Ovary (tissue), 9 donors: ENCODE results near the gene PAX9. TPM values are rescaled to one million over a fixed set of nuclear protein-coding genes. Genes with fewer than 3 reads are reported as not detected.

ENCODE experiments used
- DNase-seq, 5 donors: peaks; one replicate each; pipeline ENCODE4 v3.0.0-alpha.2; 2019 to 2020
- H3K27ac ChIP-seq, 2 donors: fragments of 200-600 bp; one replicate each; pipeline versions ENCODE4 v1.5.1 to v1.8.0; 2019 to 2022
- H3K27me3 ChIP-seq: fragments of 200-600 bp; one replicate; pipeline ENCODE4 v1.8.0; 2022
- H3K36me3 ChIP-seq: fragments of 200-600 bp; sonication (generic); one replicate; pipeline ENCODE4 v1.5.1; 2019
- H3K4me1 ChIP-seq: one replicate; pipeline ENCODE4 v1.8.1; 2013; ENCODE audit warnings: mild to moderate bottlenecking, moderate library complexity; ENCODE audit not compliant: insufficient read depth
- H3K4me3 ChIP-seq: fragments of 200-600 bp; sonication (generic); one replicate; pipeline ENCODE4 v1.5.1; 2017
- H3K9me3 ChIP-seq, 2 donors: fragments of 200-600 bp in 1 of 2; sonication (generic) in 1 of 2; one replicate each; pipeline versions ENCODE4 v1.5.1 to v1.8.1; 2013 to 2019; ENCODE audit warnings: mild to moderate bottlenecking in 1 of 2, moderate library complexity in 1 of 2
- CTCF ChIP-seq, 3 donors: fragments of 450-650 bp in 2 of 3; fragments of 200-600 bp in 1 of 3; IDR thresholded peaks; one replicate each; pipeline versions ENCODE4 v1.5.1 to v1.8.0; 2016 to 2022; ENCODE audit warnings: antibody characterized with exemption in 3 of 3, mild to moderate bottlenecking in 1 of 3
- EP300 ChIP-seq: sonication (generic); formaldehyde crosslinking; IDR thresholded peaks from one replicate; pipeline ENCODE4 v1.6.1; 2017; ENCODE audit warnings: antibody characterized with exemption
- POLR2A ChIP-seq: fragments of 450-650 bp; IDR thresholded peaks from one replicate; pipeline ENCODE4 v1.6.1; 2017; ENCODE audit warnings: antibody characterized with exemption, mild to moderate bottlenecking, moderate library complexity
- WGBS, 3 donors: extraction: QIAGEN DNeasy Blood & Tissue Kit in 1 of 3; methylation state at CpG; one replicate each; pipeline versions ENCODE4 v1.1.5 to v1.1.7; 2013 to 2017; 5-methylcytosine and 5-hydroxymethylcytosine counted together
- intact Hi-C, 4 donors: fragments of 100-400 bp; cut with DNase I; formaldehyde crosslinking; loops; one replicate each; pipeline versions ENCODE4 v1.11.0 to v1.15.1; 2022 to 2023
- polyA plus RNA-seq, 2 donors: library from polyadenylated mRNA; stranded (reverse); fragments of 200-250 nt in 1 of 2; fragments of 350-450 nt in 1 of 2; fragmentation: Illumina TruSeq in 1 of 2; extraction: RNeasy Lipid Tissue Mini Kit (QIAGEN cat#74804) in 1 of 2; gene quantifications; one replicate each; pipeline ENCODE4 v1.2.3, GENCODE V29; 2013 to 2014
- total RNA-seq, 7 donors: library from RNA; depleted of rRNA in 2 of 7; stranded (reverse); fragments of >200 nt in 2 of 7; fragmentation: NEBNext Ultra II Directional in 3 of 7; extraction: Animal tissue kit (Norgen Biotek cat#: 25700) in 3 of 7; gene quantifications; one replicate each; pipeline versions ENCODE4 v1.1.0 to v1.2.4, GENCODE V29; 2016 to 2023
- donor health status: DM: no; HTN: no; CAD: no; lungs with moderate emphysema.
- donor health status: DM: no; HTN: no; CAD: no.
- donor health status: Bipolar disorder and iron deficiency.
- donor health status: DM: yes; HTN: yes; CAD: no.
- donor health status: DM: no; HTN: no; CAD: no.
- donor health status: DM: yes; HTN: yes; CAD: no.

The PAX9 gene
- total and polyA plus RNA-seq, 9 donors = 0.03 to 0.04 TPM; not detected in 7

- Histone ChIP-seq H3K9me3 (peaks cover 0 to 7% of the 10 kb centered on the region in 2 donors), H3K4me3 (no peak overlapping the region), H3K27me3 (peaks cover 5% of the 10 kb centered on the region), H3K4me1 (peaks cover 2% of the 10 kb centered on the region), H3K36me3 (no peaks in the 10 kb centered on the region), H3K27ac (no peak overlapping the region)
- DNase-seq = no peak
- TF ChIP-seq EP300 = no peak
- TF ChIP-seq POLR2A = no peak
- no peak for TF ChIP-seq CTCF (IDR thresholded peaks at IDR 0.05)
- WGBS, 3 donors = 4 to 6% (median 5%) methylated on average over 34 of the region's 34 CpGs
- intact Hi-C loops = loop anchor here in 1 of 4 donors (5.0 kb wide), 1 partner anchor 617 kb away; no protein-coding TSS in a partner anchor
Observed at GRCh38 chr14:36654794-36655381, 6.8 kb upstream of the PAX9 start.

- no peak overlapping the region for H3K4me3 ChIP-seq
- H3K27me3 ChIP-seq = peaks cover 5% of the 10 kb centered on the region
Observed at GRCh38 chr14:36655571-36655962, 6.1 kb upstream of the PAX9 start.

GRCh38 chr14:36655963-36656686, 5.5 kb upstream of the PAX9 start:
- peaks cover 2% of the 10 kb centered on the region for H3K4me1 ChIP-seq

More at GRCh38 chr14:36655571-36655962, 6.1 kb upstream of the PAX9 start:
- 7 to 10% (median 8%) methylated on average over 11 of the region's 11 CpGs for WGBS, 3 donors
- Histone ChIP-seq H3K9me3 (peaks cover 0 to 7% of the 10 kb centered on the region in 2 donors), H3K36me3 (no peaks in the 10 kb centered on the region), H3K4me1 (peaks cover 2% of the 10 kb centered on the region), H3K27ac (no peak overlapping the region)
- intact Hi-C loops = no loop called here
- no peak for DNase-seq
- TF ChIP-seq CTCF (IDR thresholded peaks at IDR 0.05) (no peak), POLR2A (no peak)

More at GRCh38 chr14:36655963-36656686, 5.5 kb upstream of the PAX9 start:
- H3K36me3 ChIP-seq = no peaks in the 10 kb centered on the region
- intact Hi-C loops = no loop called here
- DNase-seq = no peak
- no peak overlapping the region for H3K4me3 ChIP-seq
- 5% methylated on average over 48 of the region's 48 CpGs for WGBS, 3 donors
- TF ChIP-seq POLR2A (no peak), EP300 (no peak), CTCF (IDR thresholded peaks at IDR 0.05) (no peak)
- H3K9me3 ChIP-seq = peaks cover 0 to 7% of the 10 kb centered on the region in 2 donors
- peaks cover 5% of the 10 kb centered on the region for H3K27me3 ChIP-seq
- H3K27ac ChIP-seq = no peak overlapping the region
